GM19395 (cell line): Measurements from ENCODE around the gene GJC2.

ENCODE experiments used
- ATAC-seq: cut with Tn5 transposase; IDR thresholded peaks from one replicate; pipeline ENCODE4 v1.9.1; 2021; ENCODE audit warnings: mild to moderate bottlenecking, moderate library complexity; ENCODE audit not compliant: unreplicated experiment

GJC2 gene

DNA sequence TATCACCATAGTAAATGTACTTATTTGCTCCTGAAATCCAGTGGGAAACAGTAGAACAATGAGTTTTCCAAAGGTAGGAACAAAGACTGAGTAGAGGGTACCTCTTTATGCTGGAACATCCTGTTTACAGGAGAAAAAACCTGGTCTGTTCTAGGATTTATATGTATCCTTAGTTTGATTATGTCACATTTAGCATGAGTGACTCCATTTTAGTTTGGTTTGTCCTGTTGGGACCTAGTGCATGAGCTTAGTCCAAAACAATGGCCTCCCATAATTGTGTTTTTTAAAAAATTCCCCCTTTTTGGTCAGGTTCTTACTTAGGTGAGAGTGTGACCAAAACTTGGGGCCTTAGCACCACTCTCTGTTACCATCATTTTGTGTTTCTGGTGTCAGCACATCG lies 37.1 kb upstream of the GJC2 start:
- ATAC-seq = no peak

DNA sequence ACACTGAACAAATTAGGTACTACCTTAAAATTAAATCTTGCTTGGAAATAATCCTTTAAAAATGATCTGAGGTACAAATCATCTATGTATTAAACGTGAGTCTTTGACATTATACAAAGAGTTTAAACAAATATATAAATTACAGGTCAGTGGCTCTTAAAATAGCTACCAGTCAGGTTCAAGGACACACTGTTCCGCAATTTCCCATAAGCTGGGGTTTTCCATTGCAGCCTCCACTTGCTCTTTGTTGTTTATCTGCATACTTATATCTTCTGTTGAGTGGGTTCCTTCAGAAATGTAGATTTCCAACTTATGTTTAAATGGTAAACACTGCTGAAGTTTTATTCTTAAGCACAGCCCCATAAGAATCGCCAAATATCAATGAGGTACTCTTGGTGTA lies 34.9 kb upstream of the GJC2 start:
- ATAC-seq = no peak

DNA sequence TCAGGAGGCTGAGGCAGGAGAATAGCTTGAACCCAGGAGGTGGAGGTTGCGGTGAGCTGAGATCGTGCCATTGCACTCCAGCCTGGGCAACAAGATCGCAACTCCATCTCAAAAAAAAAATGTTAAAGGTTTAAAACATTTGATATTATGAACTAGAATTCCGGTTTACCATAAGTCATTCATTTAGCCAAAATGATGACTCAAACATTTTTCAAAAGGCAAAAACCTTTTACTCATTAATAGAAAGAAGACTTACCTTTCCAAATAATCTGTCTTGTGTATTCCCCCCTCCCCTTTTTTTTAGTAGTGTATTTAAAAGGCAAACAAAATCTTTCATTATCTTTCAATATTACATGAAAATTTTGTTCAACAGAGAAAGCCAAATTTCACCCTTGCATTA lies 32.4 kb upstream of the GJC2 start:
- ATAC-seq = no peak

DNA sequence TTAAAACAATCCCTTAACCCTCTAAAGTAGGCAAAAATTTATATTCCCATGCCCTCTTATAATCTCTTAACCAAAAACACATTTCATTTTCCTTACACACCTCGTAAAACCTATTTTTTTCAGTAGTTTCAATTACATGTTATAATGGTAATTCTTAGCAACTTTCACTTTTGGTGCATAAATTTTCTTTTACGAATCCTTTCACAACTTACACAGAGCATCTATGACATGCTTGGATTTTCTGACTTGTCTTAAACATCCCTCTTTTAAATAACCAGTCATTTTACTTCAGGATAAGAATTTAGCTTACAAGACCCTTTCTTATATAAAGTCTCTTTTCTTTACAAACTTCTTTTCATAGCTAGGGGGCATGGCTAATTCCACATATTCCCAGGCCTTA lies 31.7 kb upstream of the GJC2 start:
- ATAC-seq = no peak

DNA sequence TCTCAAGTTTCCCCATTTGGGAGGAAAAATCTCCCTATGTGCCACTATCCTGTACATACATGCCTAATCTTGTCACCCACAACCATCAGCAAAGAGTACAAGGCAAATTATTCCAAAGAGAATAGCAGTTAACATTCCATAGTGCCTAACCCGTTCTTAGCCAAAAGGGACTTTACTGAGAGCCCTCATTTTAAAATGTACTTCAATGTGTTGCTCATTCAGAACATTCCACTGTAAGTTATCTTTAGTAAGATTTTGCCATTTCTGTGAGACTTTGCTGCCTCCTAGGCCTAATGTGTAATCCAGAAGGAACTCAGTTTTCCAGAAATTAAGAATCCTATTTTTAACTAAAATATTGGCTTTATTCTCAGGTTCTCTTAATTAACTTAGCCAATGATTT lies 29.4 kb upstream of the GJC2 start:
- ATAC-seq = no peak

DNA sequence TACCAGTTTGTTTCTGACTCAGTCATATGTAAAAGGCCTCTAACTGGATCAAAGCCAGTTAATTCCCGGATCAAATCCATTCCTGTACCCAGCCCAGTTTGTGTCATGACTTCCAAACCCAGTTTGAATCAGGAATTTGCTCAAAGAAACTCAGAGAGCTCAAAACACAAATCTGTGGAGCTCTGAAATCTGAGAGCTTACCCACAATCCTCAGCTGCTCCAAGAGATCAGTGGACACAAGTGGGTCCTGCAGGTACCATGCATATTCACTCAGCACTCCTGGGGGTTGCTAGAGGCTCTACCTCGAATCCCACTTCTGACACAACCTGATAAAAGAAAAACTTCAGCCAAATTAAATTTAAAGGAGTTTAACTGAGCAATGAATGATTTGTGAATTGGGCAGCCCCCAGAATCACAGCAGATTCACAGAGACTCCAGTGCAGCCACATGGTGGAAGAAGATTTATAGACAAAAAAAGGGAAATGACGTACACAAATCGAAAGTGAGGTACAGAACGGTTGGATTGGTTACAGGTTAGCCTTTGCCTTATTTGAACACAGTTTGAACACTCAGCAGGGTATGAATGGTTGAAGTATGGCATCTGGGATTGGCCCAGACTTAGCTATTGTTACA lies 28.8 kb upstream of the GJC2 start:
- no peak for ATAC-seq

DNA sequence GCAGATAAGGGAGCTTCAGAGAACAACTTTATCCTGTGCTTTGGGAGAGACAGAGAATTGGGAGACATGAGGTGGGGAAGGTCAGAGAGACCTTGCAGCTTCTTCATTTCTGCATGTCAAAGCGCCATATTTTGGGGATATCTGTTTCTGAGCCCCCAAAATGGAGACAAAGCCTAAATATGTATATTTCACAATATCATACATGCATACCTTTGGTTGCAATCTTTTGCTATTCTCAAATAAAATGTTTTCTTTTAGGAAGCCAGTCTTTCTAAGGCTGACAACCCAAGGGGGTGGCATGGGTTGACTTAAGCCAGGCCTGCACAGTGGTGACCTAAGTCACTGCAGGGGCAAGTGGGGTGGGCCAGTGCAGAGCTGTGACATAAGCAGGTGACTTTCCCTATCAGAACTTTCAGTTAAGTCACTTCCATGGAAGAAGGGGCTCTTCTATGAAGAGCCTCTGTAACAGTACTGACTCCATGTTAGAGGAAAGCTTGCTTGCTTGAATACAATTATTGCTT lies 26.7 kb upstream of the GJC2 start:
- ATAC-seq = no peak

DNA sequence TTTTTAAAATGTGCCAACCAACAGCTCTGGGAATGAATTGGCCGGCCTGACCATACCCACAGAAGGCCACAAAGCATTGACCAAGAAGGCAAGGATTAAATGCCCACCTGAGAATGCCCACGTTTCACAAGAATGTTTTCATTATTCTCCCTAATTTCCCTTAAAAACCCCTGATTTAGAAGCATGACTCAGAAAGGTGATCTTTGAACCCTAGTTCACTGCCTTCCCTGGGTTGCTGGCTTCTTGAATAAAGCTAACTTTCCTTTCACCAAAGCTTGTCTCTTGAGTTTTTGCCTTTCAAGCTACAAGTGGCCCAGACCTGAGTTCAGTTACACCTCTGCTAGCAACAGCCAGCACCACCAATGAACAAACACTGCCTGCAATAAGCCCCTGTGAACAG lies 26.2 kb upstream of the GJC2 start:
- ATAC-seq = no peak

DNA sequence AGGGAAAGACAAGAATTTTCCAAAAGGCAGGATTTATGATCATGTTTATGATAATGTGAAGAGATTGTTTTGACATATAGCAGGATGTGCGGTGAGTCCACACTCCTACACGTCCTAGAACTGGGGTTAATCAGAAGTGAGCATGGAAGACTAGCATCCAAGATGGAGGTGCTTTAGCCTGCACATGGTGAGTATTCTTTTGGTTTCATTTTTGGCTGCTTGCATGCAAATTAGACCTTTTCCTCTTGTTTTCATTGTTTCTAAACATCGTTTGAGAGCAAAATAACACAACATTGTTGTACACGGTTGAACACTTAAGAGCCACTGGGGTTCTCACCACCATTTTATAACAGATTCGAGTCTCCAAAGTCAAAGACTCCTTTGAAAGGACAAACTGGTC lies 24.5 kb upstream of the GJC2 start:
- no peak for ATAC-seq

DNA sequence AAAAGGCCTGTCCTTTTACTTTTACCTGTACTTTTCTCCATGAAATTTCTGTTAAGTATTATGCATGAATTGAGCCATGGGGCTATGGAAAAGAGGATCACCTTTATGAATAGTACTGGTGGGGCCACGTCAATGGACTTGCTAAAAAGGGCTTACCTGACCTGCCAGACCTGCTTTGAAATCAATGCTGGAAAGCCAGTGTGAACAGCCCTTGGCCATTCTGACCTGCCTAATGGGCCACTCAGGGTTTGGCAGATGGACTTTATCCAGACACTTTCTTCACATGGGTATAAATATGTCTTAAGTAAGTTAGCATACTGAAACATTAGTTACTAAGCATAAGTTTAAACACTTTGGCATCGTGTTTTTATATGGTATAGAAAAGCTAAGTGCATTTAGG lies 18.0 kb upstream of the GJC2 start:
- ATAC-seq = no peak

DNA sequence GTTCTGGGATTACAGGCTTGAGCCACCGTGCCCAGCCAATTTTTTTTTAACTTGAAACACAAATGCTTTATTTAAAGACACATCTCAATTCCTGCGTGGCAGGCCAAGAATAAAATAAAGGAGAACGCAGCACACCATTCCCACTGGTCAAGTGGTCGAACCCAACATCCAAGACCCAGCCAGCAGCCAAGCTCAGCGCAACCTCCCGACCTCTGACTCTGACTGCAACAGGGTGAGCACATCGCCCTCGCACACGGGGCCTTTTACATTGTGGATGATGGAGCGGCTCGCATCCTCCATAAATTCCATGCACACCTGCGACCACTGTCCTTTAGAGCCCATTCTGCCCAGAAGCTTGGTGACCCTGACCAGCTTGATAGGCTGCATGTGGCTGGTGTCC lies 15.1 kb upstream of the GJC2 start:
- ATAC-seq = no peak

DNA sequence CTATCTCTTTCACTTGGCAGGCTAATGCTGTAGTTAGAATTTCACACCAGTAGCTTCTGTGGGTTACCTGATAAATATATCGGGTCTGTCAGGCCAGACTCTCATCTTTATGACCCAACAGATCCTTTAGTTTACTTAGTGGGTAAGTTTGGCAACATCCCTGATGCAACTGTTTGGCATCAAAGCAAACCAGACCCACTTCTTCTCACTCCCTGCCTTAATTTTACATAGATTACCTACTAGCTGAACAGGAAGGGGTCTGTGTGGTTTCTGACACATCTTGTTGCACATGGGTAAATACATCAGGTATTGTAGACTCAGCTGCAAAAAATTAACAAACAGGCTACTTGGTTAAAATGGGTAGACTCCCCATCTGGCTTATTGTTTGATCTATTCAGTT lies 12.8 kb upstream of the GJC2 start:
- ATAC-seq = no peak

DNA sequence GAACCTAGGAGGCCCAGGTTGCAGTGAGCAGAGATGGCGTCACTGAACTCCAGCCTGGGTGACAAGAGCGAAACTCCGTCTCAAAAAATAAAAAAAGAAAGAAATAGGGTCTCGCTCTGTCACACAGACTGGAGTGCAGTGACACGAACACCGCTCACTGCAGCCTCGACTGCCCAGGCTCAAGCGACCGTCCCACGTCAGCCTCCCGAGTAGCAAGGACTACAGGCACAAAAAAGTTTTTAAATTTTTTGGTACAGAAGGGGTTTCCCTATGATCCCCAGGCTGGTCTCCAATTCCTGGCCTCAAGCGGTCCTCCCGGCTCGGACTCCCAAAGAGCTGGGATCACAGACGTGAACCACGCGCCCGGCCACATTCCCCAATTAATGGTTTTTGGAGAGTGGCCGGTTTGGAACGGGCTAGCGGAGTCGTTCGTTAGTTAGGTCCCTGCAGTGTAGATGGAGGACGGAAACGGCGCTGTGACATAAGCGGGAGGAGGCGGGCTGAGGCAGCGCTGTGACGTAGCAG lies 10.3 kb upstream of the GJC2 start:
- no peak for ATAC-seq

DNA sequence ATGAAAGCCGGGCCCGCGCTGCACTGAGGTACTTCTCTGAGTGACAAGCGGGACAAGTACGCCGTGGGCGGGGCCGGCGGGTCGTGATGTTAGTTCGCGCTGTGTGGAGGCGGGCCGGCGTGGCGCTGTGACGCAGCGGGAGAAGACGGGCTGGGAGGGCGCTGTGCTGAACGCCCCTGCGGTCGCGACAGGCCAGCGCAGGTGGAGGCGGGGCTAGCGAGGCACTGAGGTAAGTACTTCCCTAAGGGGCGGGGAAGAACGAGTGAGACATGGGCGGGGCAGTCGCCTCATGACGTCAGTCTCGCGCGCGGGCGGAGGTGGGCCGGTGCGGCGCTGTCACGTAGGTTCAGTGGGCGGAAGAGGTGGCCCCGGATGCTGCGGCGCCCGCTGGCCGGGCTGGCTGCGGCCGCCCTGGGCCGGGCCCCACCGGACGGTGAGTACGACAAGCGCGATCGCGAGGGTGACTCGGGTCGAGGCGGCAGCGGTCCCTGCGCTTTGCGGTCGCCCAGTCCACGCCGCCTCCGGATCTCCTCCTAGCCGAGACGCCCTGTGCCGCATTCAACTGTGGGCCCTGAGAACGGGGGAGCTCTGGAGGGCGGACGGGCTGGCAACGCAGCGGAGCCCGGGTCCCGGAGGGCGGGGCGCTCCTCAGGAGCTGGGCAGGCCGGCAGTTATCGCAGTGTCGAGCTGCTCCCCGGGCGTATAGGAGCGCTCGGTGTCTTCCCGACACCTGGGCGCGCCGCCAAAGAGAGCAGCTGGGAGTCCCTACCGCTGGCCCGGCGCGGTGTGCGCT lies 9.6 kb upstream of the GJC2 start, which contains the start of gene GUK1:
GUK1 (plus strand) TSS at position 349 of the 793 bp plus-strand sequence; CDS start at position 373, 24 bp downstream.
- peak; percentile 90 for ATAC-seq

DNA sequence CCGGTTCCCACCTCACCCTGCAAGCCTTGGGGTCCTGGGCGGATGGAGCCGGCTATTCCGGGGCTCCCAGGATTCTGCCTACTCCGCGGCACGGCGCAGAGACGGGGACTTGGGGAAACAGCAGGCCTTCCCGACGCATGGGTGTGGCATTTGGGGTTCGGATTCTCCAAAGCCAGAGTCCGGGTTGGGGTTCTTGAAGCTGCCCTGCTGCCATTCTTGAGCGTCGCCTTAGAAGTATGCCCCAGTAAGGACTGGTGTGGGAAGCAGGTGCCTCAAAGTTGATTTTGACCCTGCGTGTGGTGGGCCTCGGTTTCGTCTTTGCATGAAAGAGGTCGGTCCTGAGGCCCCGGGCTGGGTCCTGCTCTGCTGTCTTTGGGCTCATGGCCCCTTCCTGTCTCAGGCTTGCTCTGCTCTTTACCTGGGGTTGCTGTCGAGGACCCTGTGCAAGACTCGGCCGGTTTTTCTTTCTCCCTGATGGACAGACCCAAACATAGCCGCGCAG lies 9.0 kb upstream of the GJC2 start:
- ATAC-seq = no peak

DNA sequence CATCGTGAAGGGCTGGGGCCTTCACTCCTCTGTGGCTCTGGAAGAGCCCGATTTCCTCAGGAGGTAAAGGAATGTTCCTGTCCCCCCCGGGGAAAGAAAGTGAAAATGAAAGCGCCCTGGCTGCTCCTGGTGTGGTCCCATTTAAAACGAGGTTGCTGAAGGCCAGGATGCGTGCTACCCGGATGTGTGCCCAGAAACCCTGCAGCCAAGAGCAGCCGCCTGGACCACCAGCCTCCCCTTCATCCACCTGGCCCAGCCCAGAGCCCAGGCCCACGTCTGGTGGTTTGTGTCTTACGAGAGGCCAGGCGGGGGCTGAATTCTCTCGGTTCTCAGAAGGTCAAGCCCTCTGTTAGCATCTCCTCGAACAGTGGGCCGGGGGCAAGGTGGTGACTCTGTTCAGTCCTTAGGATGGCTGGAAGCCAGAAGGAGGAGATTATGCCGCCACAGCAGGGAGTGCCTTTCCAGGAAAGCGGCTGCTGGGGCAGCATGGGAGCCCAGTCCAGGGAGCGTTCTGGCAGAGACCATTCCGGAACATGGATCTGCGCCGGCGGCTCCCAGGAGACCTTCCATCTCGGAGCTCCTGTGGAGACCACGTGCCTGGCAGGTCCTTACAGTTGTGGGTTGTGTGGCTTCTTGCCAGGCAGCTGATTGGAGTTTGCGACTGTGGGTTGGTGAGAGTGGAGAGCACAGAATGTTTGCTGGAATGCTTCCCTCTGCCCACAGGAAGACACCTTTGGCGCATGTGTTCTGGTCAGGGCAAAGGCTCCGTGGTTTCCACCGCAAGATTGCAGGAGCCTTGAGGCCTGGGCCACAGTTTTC lies 8.3 kb upstream of the GJC2 start:
- ATAC-seq = no peak

DNA sequence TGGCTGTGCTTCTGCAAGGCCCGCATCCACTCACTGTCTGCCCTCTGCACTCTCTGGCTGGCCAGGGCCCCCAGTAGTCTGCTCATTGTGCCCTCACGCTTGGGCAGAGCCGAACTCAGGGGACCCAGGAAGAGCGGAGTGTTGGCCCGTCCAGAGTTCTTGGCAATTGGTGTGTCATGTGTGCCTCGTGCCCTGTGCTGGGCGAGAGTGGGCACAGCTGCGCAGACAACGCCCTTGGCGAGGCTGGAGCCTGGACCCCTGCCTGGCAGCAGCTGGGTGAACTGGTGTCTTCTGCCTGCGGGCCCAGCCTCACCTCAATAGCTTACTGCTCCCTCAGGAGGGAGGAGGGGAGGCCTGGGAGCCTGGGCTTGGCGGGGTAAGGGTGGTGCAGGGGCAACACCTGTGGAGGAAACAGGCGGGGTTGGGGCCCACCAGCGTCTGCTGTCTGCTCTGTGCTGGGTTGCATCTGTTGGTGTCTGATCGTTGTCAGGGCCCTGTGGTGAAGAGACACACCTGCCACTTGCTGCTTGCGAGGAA lies 7.5 kb upstream of the GJC2 start:
- no peak for ATAC-seq

DNA sequence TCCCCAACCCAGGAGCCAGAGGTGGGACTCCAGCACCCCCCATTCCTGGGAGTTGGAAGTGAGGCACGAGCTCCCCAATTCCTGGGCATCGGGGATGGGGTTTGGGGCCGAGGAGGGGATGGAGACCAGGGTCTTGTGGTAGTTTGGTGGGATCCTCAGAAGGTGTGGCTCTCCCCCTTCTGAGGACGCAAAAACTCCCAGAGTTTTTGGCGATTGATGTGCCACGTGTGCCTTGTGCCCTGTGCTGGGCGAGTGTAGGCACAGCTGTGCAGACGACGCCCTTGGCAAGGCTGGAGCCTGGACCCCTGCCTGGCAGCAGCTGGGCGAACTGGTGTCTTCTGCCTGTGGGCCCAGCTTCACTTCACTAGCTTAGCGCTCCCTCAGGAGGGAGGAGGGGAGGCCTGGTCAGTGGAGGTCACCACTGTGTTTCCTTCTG lies 7.0 kb upstream of the GJC2 start:
- ATAC-seq = no peak

DNA sequence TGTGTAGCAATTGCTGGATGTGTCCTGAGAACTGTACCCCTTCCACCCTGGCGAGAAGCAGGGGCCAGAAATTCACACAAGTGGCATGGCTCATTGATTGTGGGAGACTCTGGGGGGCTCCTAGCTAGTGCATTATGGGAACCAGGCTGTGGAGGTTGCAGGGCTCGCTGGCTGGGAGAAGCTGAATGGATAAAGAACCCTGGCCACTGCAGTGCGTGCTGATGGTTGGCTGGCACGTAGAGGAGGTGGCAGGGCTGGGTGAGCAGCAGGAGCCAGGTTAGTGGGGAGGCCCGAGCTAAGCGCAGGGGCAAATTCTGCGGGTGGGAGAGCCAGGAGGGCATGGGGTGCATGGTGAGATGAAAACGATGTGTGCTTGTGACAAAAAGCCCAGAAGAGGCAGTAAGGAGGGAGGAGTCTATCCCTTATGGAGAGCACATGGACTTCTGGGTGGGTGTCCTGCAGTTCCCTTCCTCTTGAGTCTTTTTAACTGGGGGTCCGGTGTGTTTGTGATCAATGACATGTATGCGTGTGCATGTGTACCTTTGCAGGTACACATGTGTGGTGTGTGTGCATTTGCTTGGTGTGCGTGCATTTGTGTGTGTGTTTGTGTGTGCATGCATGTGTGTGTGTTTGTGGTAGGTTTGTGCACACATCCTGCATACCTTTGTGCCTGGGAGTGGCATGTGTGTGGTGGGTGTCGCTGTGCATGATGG lies 6.1 kb upstream of the GJC2 start:
- no peak for ATAC-seq
